Spleen (tissue), 11 donors: ENCODE results near the gene ARL5A. TPM values are rescaled to one million over a fixed set of nuclear protein-coding genes. Genes with fewer than 3 reads are reported as not detected.

Experiments
- DNase-seq: peaks from one replicate; pipeline ENCODE4 v3.0.0-alpha.2; 2020
- H3K27ac ChIP-seq, 8 donors: fragments of 200-600 bp; sonication (generic) in 7 of 8; 1 replicate in 4 of 8; 2 replicates in 4 of 8; pipeline versions ENCODE4 v1.5.0 to v1.8.0; 2016 to 2021; ENCODE audit warnings: inconsistent platforms in 4 of 8, mild to moderate bottlenecking in 4 of 8, moderate library complexity in 1 of 8
- H3K27me3 ChIP-seq, 7 donors: fragments of 200-600 bp; sonication (generic) in 6 of 7; replicated peaks in 1 of 7; 1 replicate in 4 of 7; 2 replicates in 3 of 7; pipeline versions ENCODE4 v1.5.0 to v1.8.0; 2016 to 2021; ENCODE audit warnings: inconsistent platforms in 3 of 7, mild to moderate bottlenecking in 1 of 7
- H3K36me3 ChIP-seq, 6 donors: fragments of 200-600 bp; sonication (generic) in 5 of 6; 1 replicate in 4 of 6; 2 replicates in 2 of 6; pipeline versions ENCODE4 v1.5.0 to v1.8.0; 2016 to 2021; ENCODE audit warnings: inconsistent platforms in 2 of 6
- H3K4me1 ChIP-seq, 6 donors: fragments of 200-600 bp; sonication (generic) in 5 of 6; 1 replicate in 3 of 6; 2 replicates in 3 of 6; pipeline versions ENCODE4 v1.5.0 to v1.8.0; 2016 to 2021; ENCODE audit warnings: inconsistent platforms in 3 of 6
- H3K4me3 ChIP-seq, 8 donors: fragments of 200-600 bp; sonication (generic) in 7 of 8; 1 replicate in 4 of 8; 2 replicates in 4 of 8; pipeline versions ENCODE4 v1.5.0 to v1.8.0; 2016 to 2021; ENCODE audit warnings: inconsistent platforms in 4 of 8, mild to moderate bottlenecking in 4 of 8, moderate library complexity in 2 of 8
- H3K9me3 ChIP-seq, 8 donors: fragments of 200-600 bp; sonication (generic) in 7 of 8; 1 replicate in 4 of 8; 2 replicates in 4 of 8; pipeline versions ENCODE4 v1.5.0 to v1.8.0; 2016 to 2021; ENCODE audit warnings: inconsistent platforms in 4 of 8
- CTCF ChIP-seq, 11 experiments: fragments of 200-600 bp in 7 of 11; fragments of 450-650 bp in 4 of 11; sonication (generic) in 4 of 11; IDR thresholded peaks in 8 of 11; conservative IDR thresholded peaks in 3 of 11; 1 replicate in 7 of 11; 2 replicates in 4 of 11; pipeline versions ENCODE4 v1.4.0 to v1.8.0; 2016 to 2021; ENCODE audit warnings: antibody characterized with exemption in 11 of 11, inconsistent platforms in 4 of 11, mild to moderate bottlenecking in 1 of 11
- POLR2A ChIP-seq, 3 donors: fragments of 450-650 bp; IDR thresholded peaks; one replicate each; pipeline ENCODE4 v1.5.1; 2017; ENCODE audit warnings: antibody characterized with exemption in 3 of 3, mild to moderate bottlenecking in 1 of 3
- POLR2AphosphoS5 ChIP-seq, 3 donors: sonication (generic); formaldehyde crosslinking; IDR thresholded peaks; one replicate each; pipeline ENCODE4 v1.5.1; 2017; ENCODE audit warnings: antibody characterized with exemption in 3 of 3
- WGBS, 5 donors: extraction: QIAGEN DNeasy Blood & Tissue Kit in 3 of 5; methylation state at CpG; one replicate each; pipeline versions ENCODE4 v1.1.5 to v1.1.7; 2013 to 2018; 5-methylcytosine and 5-hydroxymethylcytosine counted together
- intact Hi-C: fragments of 100-400 bp; cut with DNase I; formaldehyde crosslinking; loops from one replicate; pipeline ENCODE4 v1.15.0; 2023; ENCODE audit warnings: low total_unique reads
- polyA plus RNA-seq, 3 donors: library from polyadenylated mRNA; stranded (reverse); fragments of 200-250 nt; gene quantifications; one replicate each; pipeline ENCODE4 v1.2.1, GENCODE V29; 2013
- total RNA-seq, 7 donors: library from RNA; depleted of rRNA in 3 of 7; stranded (reverse); fragments of >200 nt in 3 of 7; fragmentation: NEBNext Ultra II Directional in 4 of 7; extraction: Animal tissue kit (Norgen Biotek cat#: 25700) in 4 of 7; gene quantifications; one replicate each; pipeline versions ENCODE4 v1.1.0 to v1.2.1, GENCODE V29; 2016 to 2021
- donor health status: healthy with polysubstance abuse.
- donor health status: DM: no; HTN: no; CAD: no; lungs with moderate emphysema.
- donor health status: DM: no; HTN: no; CAD: no.
- donor health status: Bipolar disorder and iron deficiency.
- donor health status: healthy.
- donor health status: DM: no; HTN: no; CAD: no.
- donor health status: DM: yes; HTN: yes; CAD: no.

ARL5A gene
- total and polyA plus RNA-seq, 10 donors, result 9.5 to 89.9 (median 46.4) TPM

- intact Hi-C loops, result no loop called here
- peaks cover 0 to 5% (median 0%) of the 10 kb centered on the region in 6 donors for H3K4me1 ChIP-seq
- DNase-seq, result no peak
- no peaks in the 10 kb centered on the region for H3K9me3 ChIP-seq
- H3K4me3 ChIP-seq, result no peak overlapping the region
- TF ChIP-seq CTCF (IDR thresholded peaks at IDR 0.05 in 8 of 11, conservative IDR thresholded peaks at IDR 0.05 in 3 of 11) (no peak), POLR2A (IDR thresholded peaks at IDR 0.05) (no peak), POLR2AphosphoS5 (IDR thresholded peaks at IDR 0.05) (no peak)
- no peak overlapping the region for H3K27ac ChIP-seq
- H3K27me3 ChIP-seq, result no peaks in the 10 kb centered on the region
- WGBS, 5 donors, result 91 to 100% (median 97%) methylated on average over 1 of the region's 1 CpG
- H3K36me3 ChIP-seq, result no peaks in the 10 kb centered on the region
Observed at GRCh38 chr2:151843691-151844061, 15.5 kb upstream of the ARL5A start.

GRCh38 chr2:151842830-151843690 is 14.8 kb upstream of the ARL5A start:
- H3K27me3 ChIP-seq, result no peaks in the 10 kb centered on the region
- no peaks in the 10 kb centered on the region for H3K9me3 ChIP-seq
- no peak for DNase-seq
- no peaks in the 10 kb centered on the region for H3K36me3 ChIP-seq
- intact Hi-C loops, result no loop called here
- H3K27ac ChIP-seq, result no peak overlapping the region
- WGBS, 5 donors, result 68 to 77% (median 73%) methylated on average over 8 of the region's 8 CpGs
- no peak for TF ChIP-seq POLR2A (IDR thresholded peaks at IDR 0.05)
- no peak for TF ChIP-seq POLR2AphosphoS5 (IDR thresholded peaks at IDR 0.05)
- no peak for TF ChIP-seq CTCF (IDR thresholded peaks at IDR 0.05 in 8 of 11, conservative IDR thresholded peaks at IDR 0.05 in 3 of 11)
- H3K4me3 ChIP-seq, result no peak overlapping the region
- peaks cover 0 to 5% (median 0%) of the 10 kb centered on the region in 6 donors for H3K4me1 ChIP-seq

GRCh38 chr2:151841047-151841424 is 12.8 kb upstream of the ARL5A start:
- no peak overlapping the region for H3K4me3 ChIP-seq
- no peak for TF ChIP-seq POLR2A (IDR thresholded peaks at IDR 0.05)
- TF ChIP-seq CTCF (IDR thresholded peaks at IDR 0.05 in 8 of 11, conservative IDR thresholded peaks at IDR 0.05 in 3 of 11), result no peak
- no peak for TF ChIP-seq POLR2AphosphoS5 (IDR thresholded peaks at IDR 0.05)
- intact Hi-C loops, result no loop called here
- peaks cover 0 to 5% (median 0%) of the 10 kb centered on the region in 6 donors for H3K4me1 ChIP-seq
- no peaks in the 10 kb centered on the region for H3K36me3 ChIP-seq
- no peaks in the 10 kb centered on the region for H3K27me3 ChIP-seq
- H3K9me3 ChIP-seq, result no peaks in the 10 kb centered on the region
- H3K27ac ChIP-seq, result peak overlapping the region in 3 of 8 donors; percentile 19 to 44 (median 26)
- 78 to 98% (median 83%) methylated on average over 2 of the region's 2 CpGs for WGBS, 5 donors
- DNase-seq, result no peak

GRCh38 chr2:151840216-151841046 is 12.2 kb upstream of the ARL5A start:
- WGBS, 5 donors, result 67 to 76% (median 76%) methylated on average over 5 of the region's 5 CpGs
- TF ChIP-seq POLR2AphosphoS5 (IDR thresholded peaks at IDR 0.05) (no peak), POLR2A (IDR thresholded peaks at IDR 0.05) (no peak), CTCF (IDR thresholded peaks at IDR 0.05 in 8 of 11, conservative IDR thresholded peaks at IDR 0.05 in 3 of 11) (no peak)
- Histone ChIP-seq H3K4me3 (no peak overlapping the region), H3K27me3 (no peaks in the 10 kb centered on the region), H3K9me3 (no peaks in the 10 kb centered on the region), H3K4me1 (peaks cover 0 to 7% (median 0%) of the 10 kb centered on the region in 6 donors), H3K36me3 (no peaks in the 10 kb centered on the region), H3K27ac (peak overlapping the region in 3 of 8 donors; percentile 19 to 44 (median 26))
- no peak for DNase-seq
- intact Hi-C loops, result no loop called here
